ENCODE data around the gene LYZL2. TPM values are rescaled to one million over a fixed set of nuclear protein-coding genes. Genes with fewer than 3 reads are reported as not detected.

The LYZL2 gene
- total RNA-seq, 1 donor from 2014 or later = not detected

DNA sequence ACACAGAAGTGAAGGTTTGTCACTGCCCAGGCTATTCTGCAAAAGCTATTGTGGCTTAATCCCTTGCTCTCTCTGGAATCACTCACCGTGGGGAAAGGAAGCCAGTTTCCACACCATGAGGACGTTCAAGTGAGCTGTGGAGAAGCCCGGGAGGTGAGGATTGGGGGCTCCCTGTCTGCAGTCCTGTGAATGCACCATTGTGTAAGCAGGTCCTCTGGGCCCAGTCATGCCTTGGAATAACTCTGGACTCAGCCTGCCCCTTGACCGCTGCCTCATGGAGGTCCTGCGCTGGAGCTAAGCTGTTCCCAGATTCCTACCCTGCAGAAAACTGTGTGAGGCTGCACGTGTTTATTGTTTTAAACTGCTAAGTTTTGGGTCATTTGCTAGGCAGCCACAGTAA lies 33.5 kb downstream of the LYZL2 start:
- no peak for DNase-seq (ENCODE audit: low spot score)

DNA sequence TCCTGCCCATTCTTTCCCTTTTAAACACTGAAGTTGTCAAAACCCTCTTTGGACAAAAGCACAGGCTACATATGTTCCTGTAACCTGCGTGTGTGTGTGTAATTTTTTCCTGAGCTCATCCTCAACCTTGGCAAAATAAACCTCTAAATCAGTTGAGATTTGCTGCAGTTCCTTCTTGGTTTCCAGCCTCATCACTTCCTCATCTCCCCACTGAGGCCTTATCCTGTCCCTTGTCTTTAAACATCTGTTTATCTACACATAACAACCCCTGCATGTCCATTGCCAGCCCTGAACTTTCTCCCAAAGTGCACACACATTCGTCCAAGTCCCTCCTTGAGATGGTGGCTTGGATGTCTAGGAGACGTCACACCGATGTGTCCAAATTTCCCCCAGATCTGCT lies 35.5 kb downstream of the LYZL2 start:
- no peak for DNase-seq (ENCODE audit: low spot score)

DNA sequence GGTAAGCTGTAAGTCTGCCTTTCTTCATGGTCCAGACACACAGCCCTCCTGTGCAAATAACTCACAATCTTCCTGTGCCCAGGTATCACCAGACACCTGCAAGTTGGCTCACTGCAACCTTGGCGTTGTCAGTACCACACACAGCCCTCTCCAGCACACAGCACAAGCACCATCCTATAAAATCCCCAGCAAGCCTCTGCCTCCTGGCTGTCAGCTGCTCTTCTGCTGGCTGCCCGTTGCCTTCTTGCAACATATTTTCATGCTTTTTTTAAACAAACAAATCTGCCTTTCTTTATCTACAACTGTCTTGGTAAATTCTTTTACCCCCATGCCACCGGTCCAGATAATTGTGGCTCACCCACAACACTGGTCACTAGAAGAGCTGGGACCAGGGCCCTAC lies 36.8 kb downstream of the LYZL2 start:
- peak; percentile 53 for DNase-seq (ENCODE audit: low spot score)

DNA sequence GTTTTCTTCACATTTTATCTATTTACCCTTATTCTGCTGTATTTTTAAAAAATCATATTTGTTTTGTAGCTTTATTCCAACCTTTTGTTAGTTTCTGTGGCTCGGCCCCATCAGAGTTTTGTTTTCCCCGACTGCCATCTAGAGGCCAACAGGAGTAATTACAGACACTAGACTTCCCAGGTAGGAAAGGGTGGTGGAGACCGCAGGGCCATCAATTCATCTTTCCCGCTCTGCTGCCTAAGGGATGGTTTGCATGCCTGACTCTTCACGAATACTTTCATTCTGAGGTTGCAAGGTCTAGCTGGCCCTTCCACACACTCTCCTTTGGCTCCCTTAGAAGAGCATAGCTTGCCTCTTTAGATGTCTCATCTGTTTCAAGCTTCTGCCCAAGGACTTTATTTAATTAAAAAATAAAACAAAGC lies 38.3 kb downstream of the LYZL2 start:
- DNase-seq (ENCODE audit: low spot score) = peak; percentile 3

DNA sequence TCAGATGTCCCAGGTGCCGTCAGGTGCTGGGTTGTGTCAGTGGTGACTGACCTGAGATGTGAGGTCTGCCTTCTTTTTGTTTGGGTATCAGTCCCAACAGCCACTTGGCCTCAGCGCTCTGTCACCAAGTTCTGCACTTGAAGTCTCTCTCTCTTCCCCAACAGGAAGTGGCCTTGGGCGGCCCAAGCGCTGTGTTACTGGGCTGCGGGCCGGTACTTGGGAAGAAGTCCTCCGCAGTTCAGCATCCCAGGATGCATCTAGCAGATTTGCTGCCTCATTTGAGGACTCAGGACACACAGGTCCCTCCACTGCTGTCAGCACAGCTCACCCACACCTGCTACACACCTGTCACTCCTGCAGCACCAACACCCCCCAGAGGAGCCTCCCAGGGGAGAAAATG lies 40.1 kb downstream of the LYZL2 start:
- DNase-seq (ENCODE audit: low spot score) = peak; percentile 78

DNA sequence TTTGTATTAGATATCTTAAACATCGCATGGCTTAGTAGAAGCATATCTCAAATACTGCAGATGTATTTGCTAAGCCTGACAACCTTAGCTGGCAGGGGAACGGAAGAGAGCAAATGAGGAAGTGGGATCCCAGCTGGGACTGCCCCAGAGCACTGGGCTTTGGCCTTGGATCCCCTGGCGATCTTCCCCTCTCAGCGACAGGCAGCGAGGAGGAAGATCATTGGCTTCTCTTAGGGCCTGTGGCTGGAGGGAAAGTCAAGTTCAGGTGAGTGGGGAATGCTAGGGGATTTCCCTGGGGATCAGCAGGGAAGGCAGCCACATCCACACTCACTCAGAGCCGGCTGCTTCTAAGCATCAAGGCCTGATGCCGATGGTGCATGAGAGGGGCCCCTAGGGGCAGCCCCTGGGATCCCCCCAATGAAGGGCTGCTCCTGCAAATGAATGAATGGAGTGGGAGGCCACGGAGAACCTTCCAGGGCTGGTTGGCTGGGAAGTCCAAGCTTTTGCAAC lies 42.0 kb downstream of the LYZL2 start:
- peak; percentile 51 for DNase-seq (ENCODE audit: low spot score)

DNA sequence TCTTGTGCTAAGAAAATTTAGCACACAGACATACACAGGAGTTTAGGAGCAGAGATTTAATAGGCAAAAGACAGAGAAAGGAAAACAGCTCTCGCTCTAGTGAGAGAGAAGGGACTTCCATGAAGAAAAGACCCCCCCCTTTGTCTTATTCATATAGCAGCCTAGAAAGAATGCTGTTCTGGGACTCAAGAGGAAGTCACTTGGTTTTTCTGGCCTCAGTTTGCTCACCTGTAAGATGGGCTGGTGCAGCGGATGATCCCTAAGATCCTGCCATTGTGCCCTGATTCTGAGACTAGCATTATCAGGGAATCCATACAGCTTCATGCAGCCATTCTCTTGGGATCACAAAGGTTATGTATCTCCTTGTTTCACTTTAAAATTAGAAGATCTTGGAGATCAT lies 42.7 kb downstream of the LYZL2 start:
- DNase-seq (ENCODE audit: low spot score) = no peak

DNA sequence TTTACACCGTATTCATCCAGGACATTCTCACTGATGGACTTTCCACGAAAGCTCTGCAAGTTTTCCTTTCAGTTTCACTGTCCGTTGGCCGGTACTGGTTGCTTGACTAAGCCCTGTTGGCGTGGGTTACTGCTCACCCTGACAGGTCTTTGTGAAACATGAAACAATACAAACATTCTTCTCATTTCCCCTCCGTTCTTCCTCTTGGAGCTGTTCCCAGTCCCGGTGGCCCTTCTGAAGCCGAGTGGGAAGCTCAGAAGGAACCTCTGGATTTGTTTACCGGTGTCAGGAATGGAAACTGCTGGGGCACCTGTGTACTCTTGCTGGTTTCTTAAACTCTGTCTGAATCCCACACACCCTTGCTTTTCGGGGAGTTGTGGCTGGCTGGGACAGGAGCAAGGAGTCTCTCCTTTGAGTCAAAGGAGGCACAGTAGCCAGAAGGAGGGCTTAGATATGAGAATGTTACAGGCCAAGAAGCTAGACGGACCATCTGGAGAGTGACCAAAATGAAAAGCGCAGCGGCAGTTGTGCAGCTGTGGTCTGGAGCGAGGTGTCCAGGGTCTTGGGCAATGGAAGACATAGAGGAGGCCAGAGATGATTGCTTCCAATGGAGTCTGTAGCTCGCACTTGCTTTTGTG lies 45.7 kb downstream of the LYZL2 start:
- no peak for DNase-seq (ENCODE audit: low spot score)

DNA sequence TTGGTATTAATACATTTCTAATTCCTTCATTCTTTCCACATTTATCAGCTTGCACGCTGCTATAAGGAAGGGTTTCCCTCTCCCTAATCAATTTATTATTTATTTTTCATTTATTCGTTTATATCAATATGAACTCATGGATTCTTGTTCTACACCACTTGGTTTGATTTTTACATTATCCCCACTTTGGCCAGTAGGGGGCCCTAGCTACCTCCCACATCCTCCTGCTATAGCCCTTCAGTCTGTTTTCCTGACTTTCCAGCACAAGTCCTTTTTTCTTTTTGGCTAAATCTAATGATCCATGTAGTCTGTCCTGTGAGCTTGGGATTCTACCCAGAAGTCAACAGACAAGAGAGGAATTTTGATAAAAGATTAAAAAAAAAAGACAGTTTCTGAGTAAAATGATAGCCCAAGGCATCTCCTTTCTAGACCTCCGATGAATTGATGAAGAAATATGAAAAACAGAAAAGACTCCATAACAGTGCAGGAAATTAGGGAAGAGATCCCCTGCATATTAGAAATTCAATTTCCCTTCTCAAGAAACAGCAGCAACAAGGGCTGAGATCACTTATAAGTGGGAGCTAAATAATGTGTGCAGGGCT lies 47.7 kb downstream of the LYZL2 start:
- DNase-seq (ENCODE audit: low spot score) = peak; percentile 4

DNA sequence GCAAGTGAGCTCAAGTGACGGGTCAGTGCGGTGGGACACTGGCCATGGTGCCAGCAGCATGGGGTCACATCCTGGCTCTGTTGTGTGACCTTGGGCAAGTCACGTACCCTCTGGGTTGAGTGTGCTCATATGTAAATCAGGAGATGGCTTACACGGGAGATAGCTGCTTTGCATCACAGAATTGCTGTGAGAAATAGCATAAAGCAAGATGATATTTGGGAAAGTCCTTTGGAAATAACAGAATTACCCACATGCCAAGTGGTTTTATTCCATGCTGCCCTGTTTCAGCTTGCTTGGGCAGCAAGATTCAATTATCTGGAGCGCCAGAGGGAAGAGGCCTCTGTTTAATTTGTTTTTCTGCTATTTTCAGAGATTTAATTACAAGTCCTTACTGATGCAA lies 48.9 kb downstream of the LYZL2 start:
- DNase-seq (ENCODE audit: low spot score) = no peak

DNA sequence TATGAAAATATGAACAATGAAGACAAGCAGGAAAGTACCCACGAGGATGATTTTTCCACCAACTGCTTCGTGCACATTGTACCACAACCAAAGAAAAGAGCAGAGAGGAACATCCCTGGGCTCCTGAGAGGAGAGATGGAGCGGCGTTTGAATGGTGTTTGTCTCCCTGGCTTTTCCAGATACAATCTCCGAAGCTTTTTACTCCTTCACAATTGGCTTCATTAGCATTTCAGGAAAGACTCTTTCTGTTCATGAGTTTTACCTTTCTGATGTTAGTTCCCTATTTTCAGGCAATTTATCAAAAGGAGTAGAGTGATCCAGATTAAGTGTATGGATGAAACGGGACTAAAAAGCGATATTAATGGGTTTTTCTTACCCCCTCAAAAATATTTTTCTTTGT lies 49.3 kb downstream of the LYZL2 start:
- no peak for DNase-seq (ENCODE audit: low spot score)

DNA sequence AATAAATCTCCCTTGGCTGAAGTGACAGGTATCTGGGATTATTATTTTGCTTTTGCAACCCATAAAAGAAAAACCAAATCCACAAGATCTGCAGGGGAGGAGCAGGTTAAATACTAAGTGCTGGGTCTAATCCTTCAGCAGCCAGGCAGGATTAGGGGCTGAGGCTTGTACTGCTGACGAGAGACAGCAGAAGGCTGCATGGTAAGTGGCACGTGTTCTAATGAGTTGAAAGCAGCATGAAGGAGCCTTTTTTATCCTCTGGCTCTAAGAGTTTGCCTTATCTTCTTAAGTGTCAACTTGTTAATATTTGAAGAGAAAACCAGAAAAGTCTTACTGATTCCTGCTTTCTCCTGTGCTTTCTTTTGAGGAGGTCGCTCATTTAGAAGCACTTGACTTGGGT lies 50.0 kb downstream of the LYZL2 start:
- DNase-seq (ENCODE audit: low spot score) = no peak

DNA sequence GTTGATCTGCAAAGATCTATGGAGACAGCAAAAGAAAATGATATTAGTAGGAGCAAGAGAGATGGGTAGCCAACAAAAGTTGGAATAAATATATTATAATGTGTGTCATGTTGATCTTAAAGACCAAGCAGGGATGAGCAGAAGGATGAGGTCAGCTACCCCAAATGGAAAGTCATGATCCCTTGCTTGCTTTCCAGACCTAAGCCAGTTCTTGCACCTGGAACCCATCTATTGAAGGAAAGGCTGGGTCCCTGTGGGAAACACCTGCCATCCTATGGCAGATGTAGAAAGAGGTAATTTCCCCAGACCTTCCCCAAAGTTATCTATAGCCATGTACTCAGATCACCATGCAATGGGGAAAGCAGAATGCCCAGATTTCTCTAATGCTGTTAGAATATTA lies 52.5 kb downstream of the LYZL2 start:
- no peak for DNase-seq (ENCODE audit: low spot score)

DNA sequence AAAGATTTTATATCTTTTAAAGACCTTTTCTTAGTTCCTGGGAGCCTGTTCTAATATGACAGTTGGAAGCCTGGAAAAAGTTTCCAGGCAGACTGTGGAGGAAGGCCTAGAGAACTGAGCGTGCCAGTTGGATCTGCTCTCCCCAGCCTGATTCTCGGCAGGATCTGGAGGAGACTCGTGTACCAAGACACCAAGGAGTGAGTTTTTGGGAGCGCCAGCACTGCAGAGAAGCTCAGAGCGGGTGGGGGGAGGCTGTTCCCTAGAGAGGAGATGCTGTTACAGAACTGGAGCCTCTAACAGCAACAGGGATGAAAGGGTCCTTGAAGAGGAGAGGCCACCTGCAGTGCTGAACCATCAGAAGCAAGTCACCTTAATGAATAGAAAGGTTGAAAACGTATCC lies 52.9 kb downstream of the LYZL2 start:
- no peak for DNase-seq (ENCODE audit: low spot score)

DNA sequence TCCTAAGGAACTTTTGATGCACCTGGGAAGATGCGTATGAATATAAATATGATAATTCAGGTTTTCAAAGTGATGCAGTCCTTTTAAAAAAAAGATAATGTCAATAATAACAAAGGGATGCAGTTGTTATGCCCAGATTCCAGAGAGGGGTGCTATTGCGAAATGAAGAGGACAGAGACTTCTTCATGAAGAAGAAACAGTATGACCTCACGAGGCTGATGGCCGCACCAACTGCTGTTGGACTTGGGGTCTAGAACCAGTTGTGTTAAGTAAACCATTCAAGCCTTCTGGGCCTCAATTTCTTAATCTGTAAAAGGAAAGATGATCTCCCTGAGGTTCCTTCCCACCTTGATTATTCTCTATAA lies 55.1 kb downstream of the LYZL2 start:
- no peak for DNase-seq (ENCODE audit: low spot score)

DNA sequence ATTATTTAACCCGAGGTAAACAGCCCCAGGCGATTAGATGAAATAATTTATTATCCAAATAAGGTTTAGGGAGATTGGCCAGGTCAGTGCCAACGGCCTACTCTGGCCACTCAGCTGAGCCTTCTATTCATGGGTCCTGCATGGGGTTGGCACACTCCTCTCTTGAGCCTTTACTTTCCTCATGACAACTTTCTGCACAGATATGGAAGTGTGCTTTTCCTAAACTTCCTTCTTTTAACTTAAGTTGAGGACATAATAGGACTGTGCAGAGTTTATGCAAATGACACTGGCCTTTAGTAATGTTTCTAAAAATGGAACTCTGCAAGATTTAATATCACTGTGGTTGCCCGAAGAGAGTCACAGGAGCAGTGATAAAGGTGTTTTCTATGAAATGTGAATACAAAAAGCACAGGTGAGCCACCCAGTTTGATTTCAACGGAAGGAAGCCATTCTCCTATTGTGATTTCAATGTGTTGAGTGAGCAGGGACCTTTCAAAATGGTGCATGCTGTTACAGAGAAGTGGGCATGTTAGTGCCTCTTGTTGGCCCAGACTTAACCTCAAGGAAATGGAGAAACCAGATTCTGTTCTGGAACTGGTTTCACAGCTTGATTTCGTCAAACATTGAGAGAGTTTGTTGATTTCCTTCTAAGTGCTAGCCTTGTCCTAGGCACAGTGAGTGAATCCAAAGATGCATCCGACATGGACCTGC lies 55.7 kb downstream of the LYZL2 start:
- DNase-seq (ENCODE audit: low spot score) = no peak

DNA sequence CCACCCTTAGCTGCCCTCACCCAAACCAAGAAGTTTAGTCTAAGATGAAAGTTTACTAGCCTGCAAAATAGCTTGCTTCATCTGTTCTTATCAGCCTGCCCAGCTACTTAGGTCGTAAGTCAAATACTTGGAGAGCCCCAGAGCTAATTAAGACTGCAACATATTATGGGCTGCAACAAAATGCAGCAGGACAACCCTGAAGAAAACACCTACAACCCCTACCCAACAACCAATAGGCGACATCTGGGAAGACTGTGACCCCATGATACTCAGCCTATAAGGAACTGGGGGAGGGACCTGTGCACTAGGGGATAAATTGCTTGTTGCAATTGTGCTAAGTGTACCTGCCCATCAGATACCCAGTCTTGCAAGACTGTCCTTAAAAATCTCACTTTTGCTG lies 64.1 kb downstream of the LYZL2 start:
- no peak for DNase-seq (ENCODE audit: low spot score)

DNA sequence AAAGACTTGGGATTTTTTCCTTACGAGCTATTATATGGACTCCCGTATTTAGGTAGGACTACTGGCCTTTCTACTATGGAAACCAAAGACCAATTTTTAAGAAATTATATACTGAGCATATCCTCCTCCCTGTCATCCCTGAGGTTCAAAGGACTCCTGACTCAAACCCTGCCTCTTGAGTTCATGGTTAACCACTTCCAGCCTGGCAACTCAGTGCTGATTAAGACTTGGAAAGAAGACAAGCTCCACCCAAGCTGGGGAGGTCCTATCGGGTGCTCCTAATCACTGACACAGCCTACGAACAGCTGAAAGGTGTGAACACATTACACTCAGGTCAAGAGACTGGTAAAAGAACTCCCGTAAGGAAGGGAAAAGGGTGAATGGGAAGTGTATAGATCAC lies 66.8 kb downstream of the LYZL2 start:
- no peak for DNase-seq (ENCODE audit: low spot score)
